Left ventricle myocardium inferior (tissue), 1 donor: ENCODE results near the gene NPTX2. TPM values are rescaled to one million over a fixed set of nuclear protein-coding genes. Genes with fewer than 3 reads are reported as not detected.

Experiments
- DNase-seq: peaks from one replicate; pipeline ENCODE4 v3.0.0-alpha.2; 2020
- H3K27ac ChIP-seq: fragments of 200-600 bp; replicated peaks from 2 replicates; pipeline ENCODE4 v1.8.0; 2021
- H3K27me3 ChIP-seq: fragments of 200-600 bp; 2 replicates; pipeline ENCODE4 v1.8.0; 2021; ENCODE audit warnings: low read depth
- H3K36me3 ChIP-seq: fragments of 200-600 bp; 2 replicates; pipeline ENCODE4 v1.8.0; 2021
- H3K4me1 ChIP-seq: fragments of 200-600 bp; 2 replicates; pipeline ENCODE4 v1.8.0; 2021
- H3K4me3 ChIP-seq: fragments of 200-600 bp; 2 replicates; pipeline ENCODE4 v1.8.0; 2021; ENCODE audit warnings: mild to moderate bottlenecking, moderate library complexity
- H3K9me3 ChIP-seq: fragments of 200-600 bp; replicated peaks from 2 replicates; pipeline ENCODE4 v1.8.0; 2021
- intact Hi-C: fragments of 100-400 bp; cut with micrococcal nuclease; formaldehyde crosslinking; loops from one replicate; pipeline ENCODE4 v1.11.0; 2022
- total RNA-seq: library from RNA; stranded (reverse); fragmentation: NEBNext Ultra II Directional; extraction: Animal tissue kit (Norgen Biotek cat#: 25700); gene quantifications from one replicate; pipeline ENCODE4 v1.2.1, GENCODE V29; 2021
- TF ChIP-seq, protein P1 (sequence below): fragments of 200-600 bp; IDR thresholded peaks from 2 replicates; pipeline ENCODE4 v1.8.0; 2021; ENCODE audit warnings: antibody characterized with exemption, mild to moderate bottlenecking, borderline replicate concordance
- donor health status: DM: no; HTN: yes; CAD: no; lungs with severe emphysema.

Gene NPTX2
- total RNA-seq, 1 donor from 2014 or later, result 2.3 TPM

DNA sequence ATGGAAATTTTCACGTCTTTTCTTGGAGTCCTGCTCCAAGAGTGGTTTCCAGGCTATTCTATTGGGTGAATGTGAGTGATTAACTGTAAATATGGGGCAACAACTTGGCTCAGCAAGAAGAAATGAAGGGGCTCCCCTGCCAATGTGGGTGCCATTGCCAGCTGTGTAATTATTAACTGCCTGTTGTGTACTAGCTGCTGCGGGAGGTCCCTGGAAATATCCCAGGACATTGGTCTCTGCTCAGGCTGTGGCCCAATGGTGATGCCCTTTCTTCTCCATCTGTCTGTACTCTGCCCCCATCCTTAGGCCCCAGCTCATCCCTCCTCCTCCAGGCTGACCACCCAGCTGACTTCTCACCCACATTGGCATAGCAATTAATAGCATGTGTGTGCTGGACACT, 29.4 kb downstream of the NPTX2 start:
- TF ChIP-seq, protein P1, sequence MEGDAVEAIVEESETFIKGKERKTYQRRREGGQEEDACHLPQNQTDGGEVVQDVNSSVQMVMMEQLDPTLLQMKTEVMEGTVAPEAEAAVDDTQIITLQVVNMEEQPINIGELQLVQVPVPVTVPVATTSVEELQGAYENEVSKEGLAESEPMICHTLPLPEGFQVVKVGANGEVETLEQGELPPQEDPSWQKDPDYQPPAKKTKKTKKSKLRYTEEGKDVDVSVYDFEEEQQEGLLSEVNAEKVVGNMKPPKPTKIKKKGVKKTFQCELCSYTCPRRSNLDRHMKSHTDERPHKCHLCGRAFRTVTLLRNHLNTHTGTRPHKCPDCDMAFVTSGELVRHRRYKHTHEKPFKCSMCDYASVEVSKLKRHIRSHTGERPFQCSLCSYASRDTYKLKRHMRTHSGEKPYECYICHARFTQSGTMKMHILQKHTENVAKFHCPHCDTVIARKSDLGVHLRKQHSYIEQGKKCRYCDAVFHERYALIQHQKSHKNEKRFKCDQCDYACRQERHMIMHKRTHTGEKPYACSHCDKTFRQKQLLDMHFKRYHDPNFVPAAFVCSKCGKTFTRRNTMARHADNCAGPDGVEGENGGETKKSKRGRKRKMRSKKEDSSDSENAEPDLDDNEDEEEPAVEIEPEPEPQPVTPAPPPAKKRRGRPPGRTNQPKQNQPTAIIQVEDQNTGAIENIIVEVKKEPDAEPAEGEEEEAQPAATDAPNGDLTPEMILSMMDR, result no peak
- Histone ChIP-seq H3K9me3 (peaks cover 11% of the 10 kb centered on the region), H3K4me3 (no peak overlapping the region), H3K36me3 (no peaks in the 10 kb centered on the region), H3K27me3 (peaks cover 22% of the 10 kb centered on the region), H3K4me1 (no peaks in the 10 kb centered on the region), H3K27ac (no peak overlapping the region)
- intact Hi-C loops, result no loop called here
- DNase-seq, result no peak

GRCh38 chr7:98647326-98647725, 30.2 kb downstream of the NPTX2 start:
- DNase-seq, result no peak
- TF ChIP-seq, protein P1, result no peak
- no peak overlapping the region for H3K27ac ChIP-seq
- H3K4me1 ChIP-seq, result no peaks in the 10 kb centered on the region
- no peaks in the 10 kb centered on the region for H3K36me3 ChIP-seq
- peaks cover 19% of the 10 kb centered on the region for H3K27me3 ChIP-seq
- no peak overlapping the region for H3K4me3 ChIP-seq
- intact Hi-C loops, result no loop called here
- H3K9me3 ChIP-seq, result peaks cover 11% of the 10 kb centered on the region

DNA sequence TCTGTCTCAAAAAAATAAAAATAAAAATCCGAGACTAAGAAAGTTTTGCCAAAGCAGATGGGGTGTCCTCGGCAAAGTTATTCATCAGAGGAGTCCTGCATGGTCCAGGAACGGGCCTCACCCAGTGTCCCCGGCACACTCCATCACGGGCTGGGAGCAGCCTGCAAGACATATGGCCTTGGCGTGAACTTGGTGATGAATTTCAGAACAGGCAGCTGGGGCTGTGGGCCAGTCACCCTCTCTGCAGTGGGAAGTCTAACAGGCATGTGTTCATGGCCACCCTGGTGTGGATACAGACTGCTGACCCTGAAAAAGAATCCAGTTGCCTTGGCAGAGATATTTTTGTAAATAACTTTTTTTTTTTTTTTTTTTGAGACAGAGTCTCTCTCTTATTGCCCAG, 34.7 kb downstream of the NPTX2 start:
- Histone ChIP-seq H3K27ac (no peak overlapping the region), H3K27me3 (peaks cover 19% of the 10 kb centered on the region), H3K9me3 (peaks cover 11% of the 10 kb centered on the region), H3K36me3 (no peaks in the 10 kb centered on the region), H3K4me1 (no peaks in the 10 kb centered on the region), H3K4me3 (no peak overlapping the region)
- intact Hi-C loops, result no loop called here
- TF ChIP-seq, protein P1, result no peak
- no peak for DNase-seq

DNA sequence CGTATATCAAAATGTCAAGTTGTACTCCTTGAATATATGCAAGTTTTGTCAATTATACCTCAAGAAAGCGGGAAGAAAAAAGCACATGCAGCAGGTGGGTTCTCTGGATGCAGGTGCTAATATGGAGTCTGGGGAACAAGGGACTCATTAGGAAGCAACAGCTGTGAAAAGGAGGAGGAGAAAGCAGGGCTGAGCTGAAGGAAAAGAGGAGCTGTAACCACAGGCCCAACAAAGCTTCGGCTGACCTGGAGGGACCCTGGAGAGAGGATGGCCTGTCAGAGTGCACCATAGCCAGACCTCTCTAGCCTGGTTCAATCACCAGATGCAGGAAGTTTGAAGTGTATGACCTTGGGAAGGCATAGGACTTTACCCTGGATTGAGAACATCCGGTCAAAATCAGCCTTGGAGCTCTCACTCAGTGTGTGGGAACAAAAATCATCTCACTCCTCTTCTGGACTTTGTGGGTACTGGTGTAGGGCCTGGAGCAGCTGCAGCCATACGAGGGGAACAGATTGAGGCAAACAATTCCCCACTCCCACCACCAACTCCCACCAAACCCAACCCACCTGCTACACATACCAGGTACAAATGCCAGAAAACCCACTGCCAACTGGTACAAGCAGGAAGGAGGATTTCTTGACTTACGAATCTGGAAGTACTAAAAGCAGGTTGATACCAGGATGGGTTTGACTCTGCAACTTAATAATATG, 36.7 kb downstream of the NPTX2 start:
- TF ChIP-seq, protein P1, result no peak
- Histone ChIP-seq H3K4me1 (no peaks in the 10 kb centered on the region), H3K4me3 (no peak overlapping the region), H3K27ac (no peak overlapping the region), H3K27me3 (peaks cover 24% of the 10 kb centered on the region), H3K9me3 (peaks cover 11% of the 10 kb centered on the region), H3K36me3 (no peaks in the 10 kb centered on the region)
- no peak for DNase-seq
- intact Hi-C loops, result no loop called here

GRCh38 chr7:98654524-98655272, 37.6 kb downstream of the NPTX2 start:
- no peaks in the 10 kb centered on the region for H3K36me3 ChIP-seq
- H3K4me3 ChIP-seq, result no peak overlapping the region
- peaks cover 15% of the 10 kb centered on the region for H3K27me3 ChIP-seq
- H3K4me1 ChIP-seq, result no peaks in the 10 kb centered on the region
- intact Hi-C loops, result no loop called here
- H3K9me3 ChIP-seq, result peaks cover 4% of the 10 kb centered on the region
- DNase-seq, result no peak
- TF ChIP-seq, protein P1, result no peak
- no peak overlapping the region for H3K27ac ChIP-seq
